ES-I3 (cell line): Measurements from ENCODE around the gene NID1.
"Not testable (repeated sequence)": the region's sequence is repeated elsewhere in the genome, so short reads cannot be mapped to it uniquely, and the experiment has no call there.

Experiments
- H3K36me3 ChIP-seq: 2 replicates; pipeline ENCODE4 v1.6.1; 2013; ENCODE audit warnings: mild to moderate bottlenecking, low read length, control low read depth, moderate library complexity; ENCODE audit not compliant: insufficient read depth
- H3K4me1 ChIP-seq: 2 replicates; pipeline ENCODE4 v1.6.1; 2013; ENCODE audit warnings: mild to moderate bottlenecking, control low read depth, low read length; ENCODE audit not compliant: insufficient read depth
- H3K9ac ChIP-seq: 2 replicates; pipeline ENCODE4 v1.6.1; 2013; ENCODE audit warnings: low read depth, mild to moderate bottlenecking, low read length, moderate library complexity
- H3K9me3 ChIP-seq: 2 replicates; pipeline ENCODE4 v1.6.1; 2013; ENCODE audit warnings: mild to moderate bottlenecking, low read length, moderate library complexity; ENCODE audit not compliant: control insufficient read depth, insufficient read depth

NID1 gene

DNA sequence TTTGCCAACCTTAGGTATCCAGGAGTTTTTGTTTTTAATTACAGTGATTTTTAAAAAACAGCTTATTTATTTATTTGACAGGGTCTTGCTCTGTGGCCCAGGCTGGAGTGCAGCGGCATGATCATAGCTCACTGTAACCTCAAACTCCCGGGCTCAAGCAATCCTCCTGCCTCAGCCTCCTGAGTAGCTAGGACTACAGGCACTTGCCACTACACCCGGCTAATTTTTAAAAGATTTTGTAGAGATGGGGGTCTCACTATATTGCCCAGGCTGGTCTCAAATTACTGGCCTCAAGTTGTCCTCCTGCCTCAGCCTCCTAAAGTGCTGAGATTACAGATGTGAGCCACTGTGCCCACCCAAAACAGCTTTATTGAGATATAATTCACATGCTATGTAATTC is 92.2 kb downstream of the NID1 start:
- H3K9ac ChIP-seq, H3K4me1 ChIP-seq, H3K36me3 ChIP-seq: not testable (repeated sequence)
- H3K9me3 ChIP-seq = peaks cover 15% of the 10 kb centered on the region

DNA sequence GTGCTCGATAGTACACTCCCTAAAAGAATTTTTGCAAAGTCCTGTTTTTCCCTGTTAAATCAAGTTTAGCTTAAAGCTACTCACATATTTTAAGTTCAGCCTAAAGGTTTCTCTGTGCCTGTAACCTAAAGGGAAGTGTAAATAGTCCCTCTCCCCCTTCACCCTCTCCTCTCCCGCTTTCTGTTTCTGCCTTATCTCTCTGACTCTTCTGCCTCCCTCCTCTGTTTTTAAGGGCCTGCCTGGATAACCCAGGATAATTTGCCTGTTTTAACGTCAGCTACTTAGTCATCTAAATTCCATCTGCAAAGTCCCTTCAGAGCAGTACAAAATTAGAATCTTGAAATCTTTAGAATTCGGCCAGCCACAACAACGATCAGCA is 92.6 kb downstream of the NID1 start:
- no peaks in the 10 kb centered on the region for H3K4me1 ChIP-seq
- H3K9me3 ChIP-seq = peaks cover 11% of the 10 kb centered on the region
- peaks cover 4% of the 10 kb centered on the region; the same call in 1 of the 2 replicates for H3K36me3 ChIP-seq
- H3K9ac ChIP-seq = peak overlapping the region; percentile 78

DNA sequence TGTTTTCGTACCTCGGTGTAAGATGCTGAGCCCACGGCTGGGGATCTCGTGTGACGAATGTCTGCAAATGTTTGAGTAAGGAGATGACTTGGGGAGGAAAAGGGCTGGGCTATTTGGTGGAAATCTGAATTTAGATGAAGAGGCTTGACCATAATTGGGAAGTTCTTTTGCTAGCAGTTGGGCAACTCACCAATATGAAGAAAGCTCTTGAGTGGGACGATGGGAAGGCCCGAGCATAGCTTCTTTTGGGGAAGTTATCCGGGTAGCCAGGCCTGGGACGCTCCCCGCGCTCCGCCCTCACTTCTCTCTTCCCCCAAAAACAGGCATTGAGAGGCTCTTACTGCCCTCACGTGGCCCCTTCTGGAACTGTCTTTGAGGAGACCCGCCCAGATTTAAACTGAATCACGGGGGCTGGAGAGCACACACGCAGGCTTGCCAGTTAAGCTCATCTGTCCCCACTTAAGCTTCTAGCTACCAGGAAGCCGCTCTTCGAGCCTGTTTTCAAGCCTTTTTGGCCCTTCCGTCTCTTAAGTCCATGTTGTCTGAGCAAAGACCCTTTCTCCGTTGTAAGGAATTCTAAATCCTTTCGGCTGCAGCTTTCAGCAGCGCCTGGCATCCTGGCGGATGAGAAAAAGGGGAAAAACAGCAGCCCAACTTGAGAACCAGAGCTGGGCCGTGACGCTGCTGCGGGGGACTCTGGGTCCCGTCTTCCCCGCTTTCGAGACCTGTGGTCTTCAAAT is 93.1 kb downstream of the NID1 start:
- Histone ChIP-seq H3K4me1 (no peaks in the 10 kb centered on the region), H3K36me3 (no peaks in the 10 kb centered on the region), H3K9ac (peak overlapping the region; percentile 78), H3K9me3 (peaks cover 5% of the 10 kb centered on the region)

DNA sequence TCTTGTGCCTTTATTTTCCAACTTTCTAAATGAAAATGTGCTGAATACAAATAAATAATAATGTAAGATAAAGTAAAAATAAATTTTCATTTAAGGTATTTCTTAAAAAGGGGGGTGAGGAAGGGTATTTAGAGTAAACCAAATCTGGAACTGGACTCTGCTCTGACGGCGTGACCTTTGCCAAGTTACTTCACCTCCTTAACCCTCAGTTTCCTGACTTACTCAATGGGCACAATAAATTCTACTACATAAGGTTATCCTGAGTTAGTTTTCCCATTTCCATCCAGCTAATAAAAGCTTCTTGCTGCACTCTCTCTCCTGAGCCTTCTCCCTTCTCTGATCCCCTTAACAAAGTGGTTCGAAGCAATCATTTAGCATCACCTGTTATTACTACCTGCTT is 93.9 kb downstream of the NID1 start:
- no peaks in the 10 kb centered on the region for H3K9me3 ChIP-seq
- no peak overlapping the region for H3K9ac ChIP-seq
- H3K36me3 ChIP-seq = no peaks in the 10 kb centered on the region
- no peaks in the 10 kb centered on the region for H3K4me1 ChIP-seq

DNA sequence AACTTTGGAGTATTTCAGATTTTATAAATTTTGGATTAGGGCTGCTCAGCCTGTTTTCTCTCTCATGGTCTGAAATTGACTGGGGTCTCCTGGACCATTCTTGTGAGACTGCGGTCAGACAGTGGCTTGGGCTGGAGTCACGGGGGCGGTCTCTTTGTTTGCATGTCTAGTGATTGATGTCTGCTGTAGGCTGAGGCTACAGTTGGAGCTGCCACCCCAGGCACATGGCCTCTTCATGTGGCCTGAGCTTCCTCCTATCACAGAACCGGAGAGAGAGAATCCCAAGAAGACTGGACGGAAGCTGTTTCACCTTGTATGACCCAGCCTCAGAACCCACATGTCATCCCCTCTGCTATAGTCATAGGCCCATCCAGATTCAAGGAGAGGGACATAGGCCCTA is 96.1 kb downstream of the NID1 start:
- H3K36me3 ChIP-seq = no peaks in the 10 kb centered on the region
- no peak overlapping the region for H3K9ac ChIP-seq
- no peaks in the 10 kb centered on the region for H3K9me3 ChIP-seq
- no peaks in the 10 kb centered on the region for H3K4me1 ChIP-seq

DNA sequence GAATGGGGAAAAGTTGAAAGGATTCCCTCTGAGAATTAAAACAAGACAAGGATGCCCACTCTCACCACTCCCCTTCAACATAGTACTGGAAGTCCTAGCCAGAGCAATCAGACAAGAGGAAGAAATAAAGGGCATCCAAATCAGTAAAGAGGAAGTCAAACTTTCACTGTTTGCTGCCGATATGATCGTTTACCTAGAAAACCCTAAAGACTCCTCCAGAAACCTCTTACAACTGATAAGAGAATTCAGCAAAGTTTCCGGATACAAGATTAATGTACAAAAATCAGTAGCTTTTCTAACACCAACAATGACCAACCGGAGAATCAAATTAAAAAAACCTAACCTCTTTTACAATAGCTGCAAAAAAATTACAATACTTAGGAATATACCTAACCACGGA is 98.8 kb downstream of the NID1 start:
- H3K4me1 ChIP-seq = not testable (repeated sequence)

DNA sequence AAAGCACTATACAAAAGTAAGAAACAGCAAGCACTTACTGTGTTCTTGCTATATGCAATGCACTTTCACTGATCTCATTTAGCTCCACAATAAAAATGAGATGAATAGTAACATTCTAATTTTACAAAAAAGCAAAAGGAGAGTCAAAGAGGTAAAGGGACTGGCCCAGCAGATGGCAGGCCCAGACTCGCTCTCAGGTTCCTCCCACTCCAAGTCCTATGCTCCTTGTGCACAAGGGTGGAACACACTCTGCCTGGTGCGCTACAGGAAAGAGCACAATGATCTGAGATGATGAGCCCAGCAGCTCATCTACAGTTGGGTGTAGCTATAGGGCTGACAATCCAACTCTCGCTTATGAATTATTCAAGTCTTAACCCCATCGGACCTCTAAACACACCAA is 104.1 kb downstream of the NID1 start:
- H3K4me1 ChIP-seq = no peaks in the 10 kb centered on the region
- H3K9me3 ChIP-seq = no peaks in the 10 kb centered on the region
- no peak overlapping the region for H3K9ac ChIP-seq

More for the DNA sequence above, 98.8 kb downstream of the NID1 start:
- not testable (repeated sequence) for H3K9me3 ChIP-seq, H3K36me3 ChIP-seq, H3K9ac ChIP-seq

DNA sequence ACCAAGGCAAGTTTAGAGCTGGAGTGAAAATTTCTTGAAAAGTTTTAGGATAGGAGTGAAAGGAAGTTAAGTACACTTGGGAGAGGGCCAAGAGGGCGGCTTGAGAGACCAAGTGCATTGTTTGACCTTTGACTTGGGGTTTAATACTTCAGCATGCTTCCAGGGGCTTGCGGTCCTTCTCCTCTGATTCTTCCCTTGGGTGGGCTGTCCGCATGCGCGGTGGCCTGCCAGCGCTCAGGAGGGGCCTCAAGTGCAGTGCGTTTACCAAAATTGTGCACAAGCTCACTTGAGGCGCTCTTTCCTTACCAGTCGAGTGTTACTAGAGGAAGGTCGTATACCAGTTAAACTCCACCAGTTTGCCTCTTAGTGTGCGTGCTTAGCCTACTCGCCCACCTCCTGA is 106.9 kb downstream of the NID1 start:
- Histone ChIP-seq H3K9ac (no peak overlapping the region), H3K9me3 (no peaks in the 10 kb centered on the region), H3K4me1 (no peaks in the 10 kb centered on the region; the same call in 1 of the 2 replicates), H3K36me3 (no peaks in the 10 kb centered on the region)

More for the DNA sequence above, 104.1 kb downstream of the NID1 start:
- H3K36me3 ChIP-seq = no peaks in the 10 kb centered on the region

DNA sequence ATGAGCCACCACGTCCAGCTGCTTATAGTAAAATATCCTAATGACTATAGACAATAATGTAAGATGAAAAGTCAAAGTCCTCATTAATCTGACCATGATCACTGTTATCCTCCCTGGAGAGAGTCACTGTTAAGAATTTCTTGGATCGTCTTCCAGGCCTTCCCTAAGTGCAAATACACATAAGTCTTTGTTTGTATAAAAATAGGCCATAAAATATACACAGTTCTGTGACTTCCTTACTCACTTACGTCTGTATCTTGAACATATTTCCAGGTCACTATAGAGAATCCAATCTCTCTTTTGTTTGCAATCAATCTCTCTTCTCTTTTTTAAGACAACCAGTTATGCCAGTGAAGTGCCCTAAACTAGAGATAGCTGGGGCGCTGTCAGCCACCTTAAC is 109.1 kb downstream of the NID1 start:
- Histone ChIP-seq H3K9me3 (no peaks in the 10 kb centered on the region), H3K9ac (no peak overlapping the region), H3K36me3 (no peaks in the 10 kb centered on the region), H3K4me1 (no peaks in the 10 kb centered on the region; the same call in 1 of the 2 replicates)

DNA sequence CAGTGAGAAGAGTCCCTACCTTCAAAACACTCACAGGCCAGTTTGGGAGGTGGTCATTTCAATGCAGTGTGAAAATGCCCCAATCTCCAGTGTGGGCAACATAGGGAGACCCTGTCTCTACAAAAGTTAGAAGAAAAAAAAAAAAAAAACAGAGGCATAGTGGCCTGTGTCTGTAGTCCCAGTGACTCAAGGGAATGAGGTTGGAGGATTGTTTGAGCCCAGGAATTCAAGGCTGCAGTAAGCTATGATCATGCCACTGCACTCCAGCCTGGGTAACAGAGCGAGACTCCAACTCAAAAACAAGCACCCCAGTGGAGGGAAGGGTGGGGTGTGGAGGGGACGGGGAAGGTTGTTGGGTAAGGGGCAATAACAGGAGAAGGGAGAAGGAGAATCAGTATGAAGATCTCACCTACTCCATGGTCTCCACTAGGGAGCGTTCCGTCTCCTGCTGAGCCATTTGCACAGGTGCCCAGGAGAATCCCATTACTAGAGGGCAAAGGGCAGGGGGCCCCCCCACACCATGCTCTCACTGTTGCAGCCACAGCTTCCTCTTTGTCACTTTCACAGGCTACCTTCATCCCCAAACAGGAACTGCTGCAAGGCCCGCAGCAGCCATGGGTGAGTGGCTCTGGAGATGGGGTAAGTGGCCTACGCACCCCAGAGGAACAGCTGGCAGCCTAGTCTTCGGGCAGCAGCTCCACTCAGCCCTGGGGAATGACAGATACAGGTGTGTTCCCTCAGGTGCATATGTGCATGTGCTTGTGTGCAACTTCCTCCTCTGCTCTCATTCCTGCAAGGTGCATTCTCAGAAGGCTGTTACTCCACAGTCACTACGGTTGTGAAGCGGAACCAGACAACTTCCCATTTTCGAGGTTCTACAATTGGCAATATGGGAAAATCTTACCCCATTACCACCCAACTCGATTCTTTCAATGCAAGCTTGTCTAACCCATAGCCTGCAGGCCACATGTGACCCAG is 110.3 kb downstream of the NID1 start:
- H3K36me3 ChIP-seq = no peaks in the 10 kb centered on the region
- H3K9ac ChIP-seq = no peak overlapping the region
- no peaks in the 10 kb centered on the region for H3K9me3 ChIP-seq
- no peaks in the 10 kb centered on the region; the same call in 1 of the 2 replicates for H3K4me1 ChIP-seq

DNA sequence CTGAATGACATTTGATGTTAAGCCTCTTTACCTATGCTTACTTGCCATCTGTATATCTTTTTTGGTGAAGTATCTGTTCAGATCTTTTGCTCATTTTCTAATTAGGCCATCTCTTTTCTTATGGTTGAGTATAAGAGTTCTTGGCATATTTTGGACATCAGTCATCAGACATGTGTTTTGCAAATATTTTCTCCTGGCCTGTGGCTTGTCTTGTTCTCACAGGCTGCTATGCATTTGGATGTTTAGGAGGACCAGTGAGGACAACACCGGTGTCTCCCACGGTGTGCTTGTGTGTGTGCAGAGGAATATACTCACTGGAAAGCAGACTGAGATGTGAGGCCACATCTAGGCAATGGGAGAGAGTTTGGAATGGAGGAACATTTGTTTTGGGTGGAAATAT is 111.1 kb downstream of the NID1 start:
- Histone ChIP-seq H3K4me1 (no peaks in the 10 kb centered on the region; the same call in 1 of the 2 replicates), H3K9me3 (no peaks in the 10 kb centered on the region), H3K36me3 (no peaks in the 10 kb centered on the region), H3K9ac (no peak overlapping the region)

DNA sequence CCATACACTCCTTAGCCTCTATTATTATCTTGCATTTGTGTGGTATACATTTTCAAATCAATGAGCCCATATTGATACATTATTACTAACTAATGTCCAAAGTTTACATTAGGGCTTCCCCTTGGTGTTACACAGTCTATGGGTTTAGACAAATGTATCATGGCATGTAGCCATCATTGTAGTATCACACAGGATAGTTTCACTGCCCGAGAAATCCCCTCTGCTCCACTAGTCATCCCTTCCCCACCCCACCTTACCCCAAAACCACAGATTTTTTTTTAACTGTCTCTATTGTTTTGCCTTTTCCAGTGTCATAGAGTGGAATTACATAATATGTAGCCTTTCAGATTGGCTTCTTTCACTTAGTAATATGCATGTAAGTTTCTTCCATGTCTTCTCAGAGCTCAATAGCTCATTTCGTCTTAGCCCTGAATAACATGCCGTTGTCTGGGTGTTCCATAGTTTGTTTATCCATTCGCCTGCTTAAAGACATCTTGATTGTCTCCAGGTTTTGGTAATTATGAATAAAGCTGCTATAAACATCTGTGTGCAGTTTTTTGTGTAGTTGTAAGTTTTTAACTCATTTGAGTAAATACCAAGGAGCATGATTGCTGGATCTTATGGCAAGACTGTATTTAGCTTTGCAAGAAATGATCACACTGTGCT is 111.8 kb downstream of the NID1 start:
- H3K9ac ChIP-seq = no peak overlapping the region

DNA sequence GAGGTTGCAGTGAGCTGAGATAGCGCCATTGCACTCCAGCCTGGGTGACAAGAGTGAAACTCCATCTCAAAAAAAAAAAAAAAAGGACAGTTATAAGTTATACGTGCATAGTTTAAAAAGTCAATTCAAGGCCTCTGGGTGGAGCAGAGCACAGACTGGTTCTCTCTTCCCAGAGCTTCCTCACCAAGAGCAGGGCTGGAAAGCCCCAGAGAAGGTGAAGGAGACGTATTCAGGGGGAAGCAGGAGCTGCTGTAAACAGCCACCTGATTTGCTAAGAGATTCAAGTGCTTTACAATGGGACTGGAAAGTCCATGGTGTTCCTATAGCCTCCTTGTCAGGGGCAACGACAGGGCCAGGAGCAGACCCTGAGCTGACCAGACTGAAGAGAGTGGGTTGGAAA is 113.2 kb downstream of the NID1 start:
- H3K4me1 ChIP-seq = no peaks in the 10 kb centered on the region; the same call in 1 of the 2 replicates
- no peaks in the 10 kb centered on the region for H3K9me3 ChIP-seq
- no peaks in the 10 kb centered on the region for H3K36me3 ChIP-seq
- no peak overlapping the region for H3K9ac ChIP-seq

More for the DNA sequence above, 111.8 kb downstream of the NID1 start:
- no peaks in the 10 kb centered on the region for H3K9me3 ChIP-seq
- H3K4me1 ChIP-seq = no peaks in the 10 kb centered on the region; the same call in 1 of the 2 replicates
- no peaks in the 10 kb centered on the region for H3K36me3 ChIP-seq

DNA sequence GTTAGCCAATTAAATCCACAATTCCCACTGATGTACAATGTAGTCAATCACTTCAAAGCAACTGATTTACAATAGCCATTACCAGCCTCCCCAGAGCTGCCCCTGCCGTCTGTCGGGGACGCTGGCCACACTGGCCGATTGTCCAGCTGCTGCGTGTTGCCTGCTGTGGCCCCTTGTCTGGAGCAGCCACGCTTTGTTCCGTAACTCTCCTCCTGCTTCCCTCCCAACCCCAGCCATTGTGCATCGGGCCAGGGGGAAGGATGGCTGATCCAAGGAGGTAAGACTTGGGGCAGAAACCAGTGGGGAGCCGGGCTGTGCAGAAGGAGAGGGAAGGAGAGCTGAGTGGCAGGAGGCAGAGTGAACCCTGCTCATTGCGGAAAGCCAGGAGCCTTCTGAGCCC is 114.6 kb downstream of the NID1 start:
- Histone ChIP-seq H3K9ac (no peak overlapping the region), H3K36me3 (no peaks in the 10 kb centered on the region), H3K4me1 (no peaks in the 10 kb centered on the region; the same call in 1 of the 2 replicates), H3K9me3 (no peaks in the 10 kb centered on the region)
